KMS-11 (cell line): ENCODE measurements around the gene TRIM47.

Source experiments
- H2AFZ ChIP-seq: fragments of 200-600 bp; sonication (generic); 2 replicates; pipeline ENCODE4 v1.6.1; 2016; ENCODE audit warnings: antibody characterized with exemption, mixed run types, low read depth
- H3K27ac ChIP-seq: fragments of 200-600 bp; sonication (generic); 2 replicates; pipeline ENCODE4 v1.6.1; 2016; ENCODE audit warnings: mild to moderate bottlenecking, mixed run types
- H3K27me3 ChIP-seq: fragments of 200-600 bp; sonication (generic); 2 replicates; pipeline ENCODE4 v1.6.1; 2017; ENCODE audit warnings: mild to moderate bottlenecking, low read depth, mixed run types, moderate library complexity; ENCODE audit not compliant: insufficient read depth
- H3K36me3 ChIP-seq: fragments of 200-600 bp; sonication (generic); 2 replicates; pipeline ENCODE4 v1.6.1; 2017; ENCODE audit warnings: mild to moderate bottlenecking, mixed run types; ENCODE audit not compliant: insufficient read depth
- H3K4me1 ChIP-seq: fragments of 200-600 bp; sonication (generic); 2 replicates; pipeline ENCODE4 v1.6.1; 2016; ENCODE audit warnings: mild to moderate bottlenecking, low read depth, mixed run types; ENCODE audit not compliant: poor library complexity, severe bottlenecking
- H3K4me2 ChIP-seq: fragments of 200-600 bp; sonication (generic); 2 replicates; pipeline ENCODE4 v1.7.0; 2016; ENCODE audit warnings: mild to moderate bottlenecking, mixed run types
- H3K4me3 ChIP-seq: fragments of 200-600 bp; sonication (generic); IDR thresholded peaks from 2 replicates; pipeline ENCODE4 v1.6.1; 2017; ENCODE audit warnings: low read depth, low read length, mixed read lengths; ENCODE audit not compliant: insufficient read depth
- H3K79me2 ChIP-seq: fragments of 200-600 bp; sonication (generic); 2 replicates; pipeline ENCODE4 v1.6.1; 2016; ENCODE audit warnings: low read depth, mixed run types; ENCODE audit not compliant: insufficient read depth
- H3K9ac ChIP-seq: fragments of 200-600 bp; sonication (generic); 2 replicates; pipeline ENCODE4 v1.6.1; 2016; ENCODE audit warnings: mild to moderate bottlenecking, mixed run types
- H4K20me1 ChIP-seq: fragments of 200-600 bp; sonication (generic); 2 replicates; pipeline ENCODE4 v1.6.1; 2016; ENCODE audit warnings: mild to moderate bottlenecking, mixed run types; ENCODE audit not compliant: insufficient read depth
- CTCF ChIP-seq: fragments of 200-600 bp; sonication (generic); conservative IDR thresholded peaks from 2 replicates; pipeline ENCODE4 v1.6.1; 2017; ENCODE audit warnings: low read depth, mild to moderate bottlenecking, antibody characterized with exemption, low read length, moderate library complexity, mixed read lengths

The TRIM47 gene

GRCh38 chr17:75909812-75910274 is 31.5 kb upstream of the TRIM47 start:
- no peak for TF ChIP-seq CTCF
- Histone ChIP-seq H3K27ac (peak overlapping the region; percentile 88), H3K4me3 (no peak overlapping the region), H3K9ac (peak overlapping the region; percentile 62; the same call in 1 of the 2 replicates), H3K4me2 (peak overlapping the region; percentile 94), H4K20me1 (no peaks in the 10 kb centered on the region), H3K4me1 (peaks cover 79% of the 10 kb centered on the region), H3K36me3 (no peaks in the 10 kb centered on the region), H3K27me3 (no peaks in the 10 kb centered on the region), H2AFZ (peak overlapping the region; percentile 56), H3K79me2 (no peaks in the 10 kb centered on the region)

- Histone ChIP-seq H3K4me2 (peak overlapping the region; percentile 94), H3K4me1 (peaks cover 79% of the 10 kb centered on the region), H2AFZ (peak overlapping the region; percentile 56), H3K9ac (peak overlapping the region; percentile 62; the same call in 1 of the 2 replicates), H4K20me1 (no peaks in the 10 kb centered on the region), H3K27ac (peak overlapping the region; percentile 88), H3K27me3 (no peaks in the 10 kb centered on the region), H3K79me2 (peaks cover 2% of the 10 kb centered on the region), H3K4me3 (no peak overlapping the region), H3K36me3 (no peaks in the 10 kb centered on the region)
- no peak for TF ChIP-seq CTCF
Measured at GRCh38 chr17:75909051-75909811, 30.9 kb upstream of the TRIM47 start.

- Histone ChIP-seq H3K9ac (peak overlapping the region; percentile 62; the same call in 1 of the 2 replicates), H3K27ac (peak overlapping the region; percentile 88), H3K79me2 (peaks cover 13% of the 10 kb centered on the region), H4K20me1 (no peaks in the 10 kb centered on the region), H3K36me3 (no peaks in the 10 kb centered on the region), H3K4me3 (no peak overlapping the region), H3K4me2 (peak overlapping the region; percentile 94), H2AFZ (no peak overlapping the region), H3K4me1 (peaks cover 87% of the 10 kb centered on the region), H3K27me3 (no peaks in the 10 kb centered on the region)
- TF ChIP-seq CTCF = no peak
Measured at GRCh38 chr17:75908201-75908600, 29.8 kb upstream of the TRIM47 start.

GRCh38 chr17:75906143-75906884 is 27.9 kb upstream of the TRIM47 start:
- no peak overlapping the region for H3K4me2 ChIP-seq
- no peak for TF ChIP-seq CTCF
- no peak overlapping the region for H3K27ac ChIP-seq
- peaks cover 76% of the 10 kb centered on the region for H3K4me1 ChIP-seq
- H2AFZ ChIP-seq = no peak overlapping the region
- H3K36me3 ChIP-seq = peaks cover 7% of the 10 kb centered on the region; the same call in 1 of the 2 replicates
- H4K20me1 ChIP-seq = no peaks in the 10 kb centered on the region
- no peaks in the 10 kb centered on the region for H3K27me3 ChIP-seq
- H3K4me3 ChIP-seq = no peak overlapping the region
- no peak overlapping the region for H3K9ac ChIP-seq
- peaks cover 16% of the 10 kb centered on the region for H3K79me2 ChIP-seq
